Measurements from ENCODE around the gene ALPK1. TPM values are rescaled to one million over a fixed set of nuclear protein-coding genes. Genes with fewer than 3 reads are reported as not detected.
A peak's percentile ranks its signal among the peaks of the same experiment; 100 is the strongest.

Gene ALPK1
- total and polyA plus RNA-seq, 2 of the 4 experiments (the other 2 are of a cell fraction): 3.3 to 7.9 TPM

GRCh38 chr4:112270051-112270450, 27.1 kb upstream of the ALPK1 start:
- Histone ChIP-seq H3K4me1 (ENCODE audit: control insufficient read depth, insufficient read depth, low read length) (peaks cover 3% of the 10 kb centered on the region), H3K18ac (ENCODE audit: low read depth, low read length) (no peak overlapping the region; the same call in 1 of the 2 replicates), H3K27me3 (ENCODE audit: control insufficient read depth, insufficient read depth, low read length) (no peaks in the 10 kb centered on the region), H2AK9ac (replicated peaks; ENCODE audit: low read depth, low read length, poor library complexity) (no peak overlapping the region), H2BK20ac (ENCODE audit: low read depth, low read length) (no peak overlapping the region), H2AK5ac (ENCODE audit: low read depth, low read length) (no peak overlapping the region), H3K9ac (ENCODE audit: low read depth, low read length) (no peak overlapping the region), H3K4me3 (ENCODE audit: insufficient read depth, low read depth, low read length) (no peak overlapping the region), H4K20me1 (ENCODE audit: insufficient read depth, low read length) (no peaks in the 10 kb centered on the region), H3K4ac (ENCODE audit: low read depth, low read length) (no peak overlapping the region; the same call in 1 of the 2 replicates), H2BK120ac (ENCODE audit: low read depth, low read length) (peak overlapping the region; percentile 45), H4K8ac (ENCODE audit: low read depth in 2 of 2, low read length in 2 of 2) (peak overlapping the region in 1 of 2 experiments; percentile 68; a peak in 2 of 4 replicates), H2BK15ac (ENCODE audit: low read depth, low read length) (no peak overlapping the region), H3K23ac (ENCODE audit: low read depth, low read length) (no peak overlapping the region; the same call in 1 of the 2 replicates), H3K9me1 (ENCODE audit: insufficient read depth, low read length) (peaks cover 6% of the 10 kb centered on the region; the same call in 1 of the 2 replicates), H3K36me3 (ENCODE audit: control insufficient read depth, insufficient read depth, low read length) (no peaks in the 10 kb centered on the region), H2AFZ (replicated peaks; ENCODE audit: low read length, poor library complexity) (no peak overlapping the region), H3K27ac (ENCODE audit: insufficient read depth, low read length) (no peak overlapping the region), H2BK5ac (ENCODE audit: low read depth, low read length, poor library complexity, severe bottlenecking) (peak overlapping the region; percentile 77), H4K5ac (ENCODE audit: low read depth, low read length) (no peak overlapping the region), H3K56ac (ENCODE audit: extremely low read depth, insufficient read depth, low read length) (no peak overlapping the region), H3K14ac (replicated peaks; ENCODE audit: low read depth, low read length) (no peak overlapping the region), H3K79me1 (ENCODE audit: low read depth in 1 of 2, low read length in 2 of 2) (peaks cover 9 to 14% of the 10 kb centered on the region in 2 experiments), H3K9me3 (ENCODE audit: control insufficient read depth, insufficient read depth, low read length) (peaks cover 4% of the 10 kb centered on the region; the same call in 1 of the 2 replicates), H4K91ac (ENCODE audit: insufficient read depth, low read depth, low read length) (no peak overlapping the region), H3K4me2 (ENCODE audit: low read depth, low read length) (no peak overlapping the region)
- DNase-seq (no peak), ATAC-seq (ENCODE audit: low read depth) (no peak)
- POLR2A ChIA-PET (ENCODE audit: unreplicated experiment): no interaction called here
- intact Hi-C loops (cut with micrococcal nuclease) (no loop called here), in situ Hi-C loops (cut with MboI; ENCODE audit: low sequenced_read_pairs) (no loop called here), dilution Hi-C loops (cut with HindIII; ENCODE audit: low sequenced_read_pairs, unreplicated experiment) (no loop called here)
- BruUV-seq (replicated peaks): no TSS peak
- no CpG with 5 or more reads among the region's 1 CpG for WGBS, 2 experiments (ENCODE audit: extremely low coverage in 2 of 2, insufficient read length in 1 of 2)
- CTCF ChIA-PET: no interaction called here
- TF ChIP-seq RAD21 (IDR thresholded peaks at IDR 0.05; ENCODE audit: low read length) (no peak), MAFK (IDR thresholded peaks at IDR 0.05; ENCODE audit: low read depth, low read length) (peak; percentile 38; the same call in 1 of the 2 replicates), MAZ (IDR thresholded peaks at IDR 0.05; ENCODE audit: borderline replicate concordance, low read depth, low read length) (no peak), MXI1 (IDR thresholded peaks at IDR 0.05; ENCODE audit: borderline replicate concordance, low read depth, low read length) (no peak)
